ENCODE results near the gene MRPL4. TPM values are rescaled to one million over a fixed set of nuclear protein-coding genes. Genes with fewer than 3 reads are reported as not detected.

The MRPL4 gene
- total RNA-seq, 1 experiment from 2014 or later = 66.9 TPM

DNA sequence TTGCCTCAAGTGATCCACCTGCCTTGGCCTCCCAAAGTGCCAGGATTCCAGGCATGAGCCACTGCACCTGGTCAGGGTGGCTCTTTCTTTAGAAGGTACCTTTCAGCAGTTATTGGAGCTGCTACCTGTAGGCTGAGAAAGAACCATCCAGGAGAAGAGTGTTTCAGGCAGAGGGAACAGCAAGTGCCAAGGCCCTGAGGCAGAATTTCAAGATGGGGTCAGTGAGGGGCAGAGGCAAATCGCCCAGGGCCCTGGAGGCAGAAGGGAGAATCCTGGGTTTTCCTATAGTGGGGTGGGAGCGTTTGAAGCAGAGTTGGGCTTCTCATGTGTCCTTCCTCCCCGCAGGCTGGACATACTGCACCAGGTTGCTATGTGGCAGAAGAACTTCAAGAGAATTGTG is 2.2 kb downstream of the MRPL4 start:
- in situ Hi-C loops (cut with HindIII; ENCODE audit: low pct_unique_long_range_greater_than_20kb, low sequenced_read_pairs) = no loop called here
- DNase-seq (ENCODE audit: low read depth, low spot score) = no peak

DNA sequence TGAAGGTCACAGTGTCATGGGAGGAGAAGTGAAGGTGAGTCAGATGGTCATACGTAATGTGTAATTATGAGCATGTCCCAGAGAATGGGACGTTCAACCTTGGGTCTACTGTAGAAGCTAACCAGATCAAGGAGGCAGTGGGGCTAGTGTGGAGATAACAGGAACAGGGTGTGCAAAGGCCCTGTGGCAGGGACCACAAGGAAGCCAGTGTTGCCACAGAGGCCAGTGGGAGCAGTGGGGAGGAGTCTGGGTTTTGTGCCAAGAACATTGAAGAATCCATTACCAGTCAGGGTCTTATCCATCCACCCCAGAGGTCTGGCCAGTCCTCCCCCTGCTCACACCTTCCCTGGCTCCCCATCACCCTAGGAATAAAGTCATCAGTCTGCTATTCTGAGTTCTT is 3.3 kb downstream of the MRPL4 start:
- in situ Hi-C loops (cut with HindIII; ENCODE audit: low pct_unique_long_range_greater_than_20kb, low sequenced_read_pairs) = no loop called here
- no peak for DNase-seq (ENCODE audit: low read depth, low spot score)

DNA sequence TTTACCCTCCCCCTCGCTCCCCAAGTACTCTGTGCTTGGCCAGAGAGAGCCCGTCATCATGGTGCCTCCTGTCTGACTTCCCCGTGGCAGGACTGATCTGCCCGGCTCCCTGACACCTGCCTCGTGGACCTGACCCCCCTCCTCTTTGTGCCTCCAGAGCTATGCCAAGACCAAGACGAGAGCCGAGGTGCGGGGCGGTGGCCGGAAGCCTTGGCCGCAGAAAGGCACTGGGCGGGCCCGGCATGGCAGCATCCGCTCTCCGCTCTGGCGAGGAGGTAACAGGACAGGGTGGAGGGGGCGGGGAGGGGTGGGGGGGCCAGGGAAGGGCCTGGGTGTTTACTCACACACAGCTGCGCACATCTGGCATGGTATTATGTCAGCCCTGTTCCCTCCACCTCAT is 4.5 kb downstream of the MRPL4 start:
- in situ Hi-C loops (cut with HindIII; ENCODE audit: low pct_unique_long_range_greater_than_20kb, low sequenced_read_pairs) = no loop called here
- no peak for DNase-seq (ENCODE audit: low read depth, low spot score)

DNA sequence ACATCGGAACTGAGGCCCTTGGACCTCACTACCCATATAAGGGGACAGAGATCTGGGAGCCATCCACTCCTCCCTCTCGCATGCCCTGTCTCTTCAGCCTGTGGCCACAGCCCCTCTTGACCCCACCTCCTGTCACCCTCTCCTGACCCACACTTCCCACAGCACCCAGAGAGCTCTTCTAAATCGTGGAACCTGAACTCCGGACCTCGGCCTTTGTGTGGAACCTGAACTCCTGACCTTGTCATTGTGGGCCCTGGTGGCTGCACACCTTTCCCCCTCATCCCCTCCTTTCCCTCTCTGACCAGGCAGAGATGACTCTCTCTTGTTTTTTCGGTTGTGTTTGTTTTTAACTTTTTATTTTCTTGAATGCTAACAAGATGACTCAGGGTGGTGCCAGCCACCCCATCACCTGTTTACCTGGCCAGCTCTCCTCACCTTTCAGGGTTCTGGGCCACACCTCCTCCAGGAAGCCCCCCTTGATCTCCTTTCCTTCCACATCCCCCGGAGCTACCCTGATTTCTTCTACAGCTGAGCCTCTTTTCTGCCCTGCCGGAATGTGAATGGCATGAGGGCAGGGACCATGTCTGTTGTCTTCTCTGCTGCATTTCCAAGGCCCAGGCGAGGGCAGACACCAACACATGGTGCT is 5.1 kb downstream of the MRPL4 start:
- DNase-seq (ENCODE audit: low read depth, low spot score) = no peak
- in situ Hi-C loops (cut with HindIII; ENCODE audit: low pct_unique_long_range_greater_than_20kb, low sequenced_read_pairs) = no loop called here

DNA sequence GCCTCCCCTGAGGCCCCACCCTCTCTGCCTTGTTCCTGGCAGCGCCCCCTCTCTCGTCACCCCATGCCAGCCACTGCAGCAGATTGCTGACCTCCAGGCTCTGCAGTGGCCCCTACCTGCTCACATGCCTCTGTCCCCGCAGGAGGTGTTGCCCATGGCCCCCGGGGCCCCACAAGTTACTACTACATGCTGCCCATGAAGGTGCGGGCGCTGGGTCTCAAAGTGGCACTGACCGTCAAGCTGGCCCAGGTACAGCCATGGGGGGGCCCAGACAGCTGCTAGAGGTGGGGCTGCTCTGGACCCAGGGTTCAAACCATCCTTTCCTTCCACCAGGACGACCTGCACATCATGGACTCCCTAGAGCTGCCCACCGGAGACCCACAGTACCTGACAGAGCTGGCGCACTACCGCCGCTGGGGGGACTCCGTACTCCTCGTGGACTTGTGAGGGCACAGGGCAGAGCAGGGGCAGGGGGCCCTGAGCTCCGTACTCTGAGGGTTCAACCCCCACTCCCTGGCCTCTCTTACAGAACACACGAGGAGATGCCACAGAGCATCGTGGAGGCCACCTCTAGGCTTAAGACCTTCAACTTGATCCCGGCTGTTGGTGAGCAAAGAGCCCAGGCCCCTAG is 6.2 kb downstream of the MRPL4 start:
- in situ Hi-C loops (cut with HindIII; ENCODE audit: low pct_unique_long_range_greater_than_20kb, low sequenced_read_pairs) = no loop called here
- no peak for DNase-seq (ENCODE audit: low read depth, low spot score)

DNA sequence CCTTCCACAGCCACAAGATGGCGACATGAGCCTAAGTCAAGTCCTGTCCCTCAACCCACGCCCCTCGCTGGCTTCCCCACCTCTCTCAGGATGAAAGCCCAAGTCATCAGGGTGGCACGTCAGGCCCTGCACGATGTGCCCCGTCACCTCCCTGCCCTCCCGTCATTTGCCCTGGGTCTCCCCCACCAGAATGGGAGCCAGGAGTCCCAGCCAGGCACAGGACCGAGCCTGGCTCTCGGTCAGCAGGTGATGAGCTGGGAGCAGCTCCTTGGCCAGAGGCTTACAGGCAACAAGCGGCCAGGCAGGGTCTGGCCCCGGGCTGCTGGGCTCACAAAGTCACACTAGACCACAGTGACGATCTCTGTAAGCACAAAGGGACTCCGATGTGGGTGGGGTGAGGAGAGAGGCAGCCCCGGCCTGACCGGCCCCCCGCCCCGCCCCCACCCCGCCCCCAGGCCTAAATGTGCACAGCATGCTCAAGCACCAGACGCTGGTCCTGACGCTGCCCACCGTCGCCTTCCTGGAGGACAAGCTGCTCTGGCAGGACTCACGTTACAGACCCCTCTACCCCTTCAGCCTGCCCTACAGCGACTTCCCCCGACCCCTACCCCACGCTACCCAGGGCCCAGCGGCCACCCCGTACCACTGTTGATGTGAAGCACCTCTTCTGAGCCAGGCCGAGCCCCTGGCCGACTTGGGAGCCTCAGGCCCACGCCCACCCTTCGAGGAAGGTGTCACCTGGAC is 7.3 kb downstream of the MRPL4 start:
- in situ Hi-C loops (cut with HindIII; ENCODE audit: low pct_unique_long_range_greater_than_20kb, low sequenced_read_pairs) = no loop called here

DNA sequence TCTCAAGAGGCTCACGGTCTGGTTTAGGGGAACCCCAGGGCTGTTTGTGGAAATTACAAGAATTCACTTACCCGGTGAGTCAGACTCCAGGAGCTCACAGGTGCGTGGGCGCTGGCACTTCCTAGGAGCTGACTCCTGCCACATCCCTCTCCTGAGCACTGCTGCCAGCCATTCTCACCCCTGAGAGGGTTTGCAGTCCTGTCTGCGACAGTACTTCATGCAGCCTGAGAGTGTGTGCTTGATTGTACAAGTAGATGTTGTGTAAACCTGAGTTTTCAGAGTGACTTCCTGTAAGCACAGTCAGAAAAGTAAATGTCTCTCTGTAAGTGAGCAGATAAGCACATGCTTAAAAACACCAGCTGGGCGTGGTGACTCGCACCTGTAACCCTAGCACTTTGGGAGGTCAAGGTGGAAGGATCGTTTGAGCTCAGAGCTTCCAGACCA is 8.1 kb downstream of the MRPL4 start:
- in situ Hi-C loops (cut with HindIII; ENCODE audit: low pct_unique_long_range_greater_than_20kb, low sequenced_read_pairs) = no loop called here
- no peak for DNase-seq (ENCODE audit: low read depth, low spot score)

More for the DNA sequence above, 7.3 kb downstream of the MRPL4 start:
- DNase-seq (ENCODE audit: low read depth, low spot score) = peak; percentile 87

DNA sequence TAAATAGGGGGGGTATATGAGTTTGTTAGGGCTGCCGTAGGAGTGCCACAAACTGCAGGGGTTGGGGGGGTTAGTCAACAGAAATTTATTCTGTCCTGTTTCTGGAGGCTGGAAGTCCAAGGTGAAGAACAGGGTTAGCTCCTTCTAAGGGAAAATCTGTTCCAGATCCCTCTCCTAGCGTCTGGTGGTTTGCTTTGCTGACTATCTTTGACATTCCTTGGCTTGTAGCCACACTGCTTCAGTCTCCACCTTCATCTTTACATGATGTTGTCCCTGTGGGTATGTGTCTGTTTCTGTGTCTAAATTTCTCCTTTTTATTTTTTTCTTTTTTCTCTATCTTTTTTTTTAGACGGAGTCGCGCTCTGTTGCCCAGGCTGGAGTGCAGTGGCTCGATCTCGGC is 10.8 kb downstream of the MRPL4 start:
- in situ Hi-C loops (cut with HindIII; ENCODE audit: low pct_unique_long_range_greater_than_20kb, low sequenced_read_pairs) = no loop called here
- no peak for DNase-seq (ENCODE audit: low read depth, low spot score)

DNA sequence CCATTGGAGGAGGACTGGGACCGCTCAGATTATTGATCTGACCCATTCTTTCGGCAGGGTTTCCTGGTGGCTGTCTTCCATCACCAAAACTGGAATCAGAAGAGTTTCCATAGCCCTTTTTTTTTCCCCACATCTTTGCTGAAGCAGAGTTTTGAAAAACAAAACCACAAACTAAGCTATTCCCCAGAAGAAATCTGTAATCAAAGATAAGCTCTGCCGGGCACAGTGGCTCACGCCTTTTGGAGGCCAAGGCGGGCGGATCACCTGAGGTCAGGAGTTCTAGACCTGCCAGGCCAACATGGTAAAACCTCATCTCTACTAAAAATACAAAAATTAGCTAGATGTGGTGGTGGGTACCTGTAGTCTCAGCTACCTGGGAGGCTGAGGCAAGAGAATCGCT is 14.7 kb downstream of the MRPL4 start:
- in situ Hi-C loops (cut with HindIII; ENCODE audit: low pct_unique_long_range_greater_than_20kb, low sequenced_read_pairs) = no loop called here
- no peak for DNase-seq (ENCODE audit: low read depth, low spot score)

DNA sequence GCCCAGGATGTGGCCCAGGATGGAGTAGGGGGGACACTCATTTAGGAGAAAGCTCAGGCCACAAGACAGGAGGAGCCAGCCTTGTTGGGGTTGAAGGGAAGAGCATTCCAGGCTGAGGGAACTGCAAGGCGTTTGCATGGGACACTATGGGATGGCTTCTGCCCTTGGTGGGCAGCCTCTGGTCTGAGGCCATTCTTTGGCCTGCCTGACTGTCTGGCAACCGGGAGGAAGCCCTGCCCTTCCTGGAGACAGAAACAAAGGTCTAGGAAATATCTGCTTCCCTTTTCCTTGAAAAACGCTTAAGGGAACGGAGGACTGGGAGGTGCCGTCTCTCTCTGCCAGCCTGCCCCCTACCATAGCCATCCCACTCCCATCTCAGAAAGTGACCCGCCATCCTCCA is 16.1 kb downstream of the MRPL4 start:
- in situ Hi-C loops (cut with HindIII; ENCODE audit: low pct_unique_long_range_greater_than_20kb, low sequenced_read_pairs) = no loop called here
- no peak for DNase-seq (ENCODE audit: low read depth, low spot score)

DNA sequence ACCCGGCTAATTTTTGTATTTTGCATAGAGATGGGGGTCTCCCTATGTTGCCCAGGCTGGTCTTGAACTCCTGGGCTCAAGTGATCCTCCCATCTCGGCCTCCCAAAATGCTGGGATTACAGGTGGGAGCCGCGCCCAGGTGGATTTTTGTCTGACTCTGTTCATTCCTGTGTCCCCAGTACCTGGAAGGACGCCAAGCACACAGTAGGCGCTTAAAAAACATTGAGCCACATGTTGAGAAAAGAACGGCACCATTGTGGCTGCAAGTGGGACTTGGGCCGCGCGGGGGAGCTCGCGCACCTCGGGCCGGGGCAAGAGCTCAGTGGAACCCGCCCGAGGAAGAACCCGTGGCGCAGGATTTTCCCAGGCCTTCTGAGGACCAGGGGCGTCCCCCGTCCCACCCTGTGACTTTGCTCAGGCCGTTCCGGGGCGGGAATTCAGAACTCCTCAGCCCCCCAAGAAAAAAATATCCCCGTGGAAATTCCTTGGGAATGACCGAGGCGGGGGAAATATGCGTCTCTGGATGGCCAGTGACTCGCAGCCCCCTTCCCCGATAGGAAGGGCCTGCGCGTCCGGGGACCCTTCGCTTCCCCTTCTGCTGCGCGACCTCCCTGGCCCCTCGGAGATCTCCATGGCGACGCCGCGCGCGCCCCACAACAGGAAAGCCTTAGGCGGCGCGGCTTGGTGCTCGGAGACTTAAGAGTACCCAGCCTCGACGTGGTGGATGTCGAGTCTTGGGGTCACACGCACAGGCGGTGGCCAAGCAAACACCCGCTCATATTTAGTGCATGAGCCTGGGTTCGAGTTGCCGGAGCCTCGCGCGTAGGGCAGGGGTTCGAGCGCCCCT is 17.5 kb downstream of the MRPL4 start:
- DNase-seq (ENCODE audit: low read depth, low spot score) = peak; percentile 66
- in situ Hi-C loops (cut with HindIII; ENCODE audit: low pct_unique_long_range_greater_than_20kb, low sequenced_read_pairs) = no loop called here

DNA sequence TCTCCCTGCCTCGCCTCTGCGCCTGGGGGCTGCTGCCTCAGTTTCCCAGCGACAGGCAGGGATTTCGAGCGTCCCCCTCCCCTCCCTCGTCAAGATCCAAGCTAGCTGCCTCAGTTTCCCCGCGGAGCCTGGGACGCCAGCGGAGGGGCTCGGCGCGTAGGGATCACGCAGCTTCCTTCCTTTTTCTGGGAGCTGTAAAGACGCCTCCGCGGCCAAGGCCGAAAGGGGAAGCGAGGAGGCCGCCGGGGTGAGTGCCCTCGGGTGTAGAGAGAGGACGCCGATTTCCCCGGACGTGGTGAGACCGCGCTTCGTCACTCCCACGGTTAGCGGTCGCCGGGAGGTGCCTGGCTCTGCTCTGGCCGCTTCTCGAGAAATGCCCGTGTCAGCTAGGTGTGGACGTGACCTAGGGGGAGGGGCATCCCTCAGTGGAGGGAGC is 18.2 kb downstream of the MRPL4 start:
- DNase-seq (ENCODE audit: low read depth, low spot score) = no peak
- in situ Hi-C loops (cut with HindIII; ENCODE audit: low pct_unique_long_range_greater_than_20kb, low sequenced_read_pairs) = no loop called here

DNA sequence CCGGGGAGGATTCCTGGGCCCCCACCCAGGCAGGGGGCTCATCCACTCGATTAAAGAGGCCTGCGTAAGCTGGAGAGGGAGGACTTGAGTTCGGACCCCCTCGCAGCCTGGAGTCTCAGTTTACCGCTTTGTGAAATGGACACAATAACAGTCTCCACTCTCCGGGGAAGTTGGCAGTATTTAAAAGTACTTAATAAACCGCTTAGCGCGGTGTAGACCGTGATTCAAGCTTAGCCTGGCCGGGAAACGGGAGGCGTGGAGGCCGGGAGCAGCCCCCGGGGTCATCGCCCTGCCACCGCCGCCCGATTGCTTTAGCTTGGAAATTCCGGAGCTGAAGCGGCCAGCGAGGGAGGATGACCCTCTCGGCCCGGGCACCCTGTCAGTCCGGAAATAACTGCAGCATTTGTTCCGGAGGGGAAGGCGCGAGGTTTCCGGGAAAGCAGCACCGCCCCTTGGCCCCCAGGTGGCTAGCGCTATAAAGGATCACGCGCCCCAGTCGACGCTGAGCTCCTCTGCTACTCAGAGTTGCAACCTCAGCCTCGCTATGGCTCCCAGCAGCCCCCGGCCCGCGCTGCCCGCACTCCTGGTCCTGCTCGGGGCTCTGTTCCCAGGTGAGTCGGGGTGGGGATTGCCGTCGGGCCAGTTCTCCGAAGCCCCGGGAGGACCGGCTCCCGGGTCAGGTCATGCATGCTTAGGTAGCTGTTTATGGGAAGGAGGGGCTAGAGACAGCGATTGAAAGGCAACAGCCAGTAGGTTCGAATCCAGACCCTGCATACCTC is 18.8 kb downstream of the MRPL4 start, which contains the start of gene ICAM1:
Gene ICAM1 (plus strand): TSS at position 505 of the 779 bp plus-strand sequence. CDS start 40 bp downstream, at position 545.
- peak; percentile 82 for DNase-seq (ENCODE audit: low read depth, low spot score)
- in situ Hi-C loops (cut with HindIII; ENCODE audit: low pct_unique_long_range_greater_than_20kb, low sequenced_read_pairs) = no loop called here

DNA sequence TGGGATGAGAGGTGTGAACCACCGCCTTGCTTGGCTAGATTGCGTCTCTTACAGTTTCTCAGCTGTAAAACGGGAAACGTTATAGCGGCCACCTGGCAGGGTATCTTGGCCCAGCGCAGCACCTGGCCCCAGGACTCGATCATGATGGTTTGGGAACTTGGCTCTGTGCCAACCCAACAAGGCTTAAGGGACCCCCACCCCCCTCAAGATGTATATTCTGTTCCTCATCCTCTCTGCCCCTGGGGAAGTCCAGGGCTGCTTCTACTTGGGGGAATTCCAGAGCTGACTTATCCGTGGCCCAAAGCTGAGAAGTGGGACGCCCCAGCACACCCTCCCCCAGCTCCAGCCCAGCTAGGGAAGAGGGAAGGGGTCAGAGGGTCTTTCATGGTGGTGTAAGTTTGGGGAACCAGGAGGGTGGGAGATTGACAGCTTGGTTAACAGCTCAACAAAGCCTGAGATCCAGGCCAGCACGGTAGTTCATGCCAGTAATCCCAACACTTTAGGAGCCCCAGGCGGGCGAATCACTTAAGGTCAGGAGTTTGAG is 19.6 kb downstream of the MRPL4 start:
- in situ Hi-C loops (cut with HindIII; ENCODE audit: low pct_unique_long_range_greater_than_20kb, low sequenced_read_pairs) = no loop called here

DNA sequence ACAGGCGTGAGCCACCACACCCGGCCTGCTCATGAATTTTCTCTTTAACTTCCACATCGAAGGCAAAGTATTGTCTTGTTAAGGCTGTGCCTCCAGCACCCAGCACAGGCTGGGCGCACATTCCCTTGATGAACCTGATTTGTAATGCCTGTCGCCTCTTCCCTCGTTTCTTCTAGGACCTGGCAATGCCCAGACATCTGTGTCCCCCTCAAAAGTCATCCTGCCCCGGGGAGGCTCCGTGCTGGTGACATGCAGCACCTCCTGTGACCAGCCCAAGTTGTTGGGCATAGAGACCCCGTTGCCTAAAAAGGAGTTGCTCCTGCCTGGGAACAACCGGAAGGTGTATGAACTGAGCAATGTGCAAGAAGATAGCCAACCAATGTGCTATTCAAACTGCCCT is 22.6 kb downstream of the MRPL4 start:
- in situ Hi-C loops (cut with HindIII; ENCODE audit: low pct_unique_long_range_greater_than_20kb, low sequenced_read_pairs) = no loop called here
- no peak for DNase-seq (ENCODE audit: low read depth, low spot score)

More for the DNA sequence above, 19.6 kb downstream of the MRPL4 start:
- DNase-seq (ENCODE audit: low read depth, low spot score) = no peak

DNA sequence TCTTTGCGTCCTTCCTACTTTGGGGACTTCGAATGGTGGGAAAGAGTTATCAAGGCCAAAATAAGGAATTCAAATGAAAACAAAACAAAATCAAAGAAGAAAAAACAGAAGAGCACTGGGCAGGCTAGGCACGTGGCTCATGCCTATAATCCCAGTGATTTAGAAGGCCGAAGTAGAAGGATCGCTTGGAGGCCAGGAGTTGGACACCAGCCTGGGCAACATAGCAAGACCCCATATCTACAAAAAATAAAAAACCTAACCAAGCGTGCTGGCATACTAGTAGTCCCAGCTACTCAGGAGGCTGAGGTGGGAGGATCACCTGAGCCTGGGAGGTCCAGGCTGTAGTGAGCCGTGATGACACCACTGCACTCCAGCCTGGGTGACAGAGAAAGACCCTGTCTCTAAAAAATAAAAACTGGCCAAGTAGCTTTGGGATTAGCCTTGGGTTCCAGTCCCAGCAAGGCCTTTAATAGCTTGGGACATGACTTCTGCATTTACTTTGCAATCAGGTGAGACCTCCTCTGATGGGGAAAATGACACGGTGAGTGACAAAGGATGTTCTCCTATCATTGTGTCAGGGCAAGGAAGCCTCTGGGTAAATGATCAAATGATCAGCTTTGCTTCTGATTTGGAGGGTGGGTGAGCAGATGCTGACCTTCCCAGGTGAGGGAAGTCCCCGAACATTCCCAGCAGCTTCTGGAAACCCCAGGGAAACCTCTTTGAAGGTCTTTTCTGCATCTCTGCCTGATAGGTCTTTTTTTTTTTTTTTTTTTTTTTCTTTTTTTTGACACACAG is 26.0 kb downstream of the MRPL4 start:
- no peak for DNase-seq (ENCODE audit: low read depth, low spot score)
- in situ Hi-C loops (cut with HindIII; ENCODE audit: low pct_unique_long_range_greater_than_20kb, low sequenced_read_pairs) = no loop called here
